ENCODE results near the gene GANC.
"Not testable (repeated sequence)": the region's sequence is repeated elsewhere in the genome, so short reads cannot be mapped to it uniquely, and the experiment has no call there.

GANC gene

DNA sequence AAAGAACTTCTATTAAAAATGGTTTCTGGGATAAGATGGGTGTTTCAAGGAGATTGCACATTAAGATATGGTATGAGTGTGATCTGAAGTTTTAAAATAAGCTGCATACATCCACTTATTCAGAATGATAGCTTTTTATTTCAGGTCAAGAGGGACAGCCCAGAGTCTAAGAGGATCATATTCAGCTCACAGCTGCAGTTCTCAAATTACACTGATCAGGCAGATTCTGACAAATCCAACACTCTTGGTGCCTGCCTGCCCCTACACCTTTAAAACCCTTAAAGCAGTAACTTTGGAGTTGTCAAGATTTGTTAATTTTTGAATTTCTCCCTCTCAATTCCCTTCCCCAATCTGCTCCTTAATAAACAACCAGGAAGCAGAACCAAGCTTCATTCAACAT is 9.3 kb downstream of the GANC start:
- DNase-seq, result no peak
- in situ Hi-C loops (cut with MboI; ENCODE audit: low pct_unique_long_range_greater_than_20kb, low sequenced_read_pairs), result no loop called here

DNA sequence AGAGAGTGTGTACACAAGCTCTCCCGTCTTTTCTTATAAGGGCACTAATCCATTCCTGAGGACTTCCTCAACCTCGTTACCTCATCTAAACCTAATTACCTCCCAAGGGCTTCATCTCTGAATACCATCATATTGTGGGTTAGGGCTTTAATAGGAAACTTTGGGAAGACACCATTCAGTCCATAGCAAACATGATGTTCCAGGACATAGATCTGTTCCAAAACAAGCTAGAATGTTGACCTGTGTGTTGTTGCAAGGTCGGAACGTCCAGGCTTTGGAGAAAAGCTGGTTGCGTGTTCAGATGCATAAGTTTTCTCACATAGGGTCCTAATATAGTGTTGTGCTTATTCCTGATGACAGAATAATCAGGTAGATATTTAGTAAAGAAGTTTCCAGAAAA is 9.9 kb downstream of the GANC start:
- no peak for DNase-seq
- in situ Hi-C loops (cut with MboI; ENCODE audit: low pct_unique_long_range_greater_than_20kb, low sequenced_read_pairs), result no loop called here

DNA sequence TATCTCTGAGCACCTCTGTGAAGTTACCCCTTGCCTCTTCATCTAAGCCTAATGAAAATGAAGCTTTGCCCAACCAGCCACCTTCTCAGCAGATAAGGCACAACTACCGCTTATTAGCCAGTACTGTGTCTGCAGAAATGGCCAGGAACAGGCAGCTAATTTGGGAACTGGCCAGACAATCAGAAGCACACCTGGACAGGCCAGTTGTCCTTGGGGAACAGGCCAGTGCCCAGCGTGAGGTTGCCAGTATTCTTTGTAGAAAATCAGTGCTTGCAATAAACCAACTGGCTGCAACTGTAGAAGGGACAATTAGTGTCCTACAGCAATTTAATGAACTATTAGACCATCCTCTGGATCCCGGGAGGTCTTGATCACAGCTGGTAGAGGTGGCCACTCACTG is 10.7 kb downstream of the GANC start:
- in situ Hi-C loops (cut with MboI; ENCODE audit: low pct_unique_long_range_greater_than_20kb, low sequenced_read_pairs), result no loop called here

DNA sequence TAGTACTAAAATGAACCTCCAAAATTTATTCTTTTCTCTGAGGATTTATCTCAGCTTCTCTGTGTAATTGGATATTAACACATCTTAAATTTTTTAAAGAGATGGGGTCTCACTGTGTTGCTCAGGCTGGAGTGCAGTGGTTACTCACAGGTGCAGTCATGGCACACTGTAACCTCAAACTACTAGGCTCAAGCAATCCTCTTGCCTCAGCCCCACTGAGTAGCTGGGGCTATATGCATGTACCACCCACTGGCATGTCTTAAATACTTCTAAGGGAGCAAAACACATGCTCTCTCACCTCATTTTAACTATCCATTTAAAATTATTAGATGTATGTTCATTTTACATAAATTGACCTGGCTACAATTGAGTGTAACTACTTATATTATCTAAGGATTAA is 11.6 kb downstream of the GANC start:
- no peak for DNase-seq
- in situ Hi-C loops (cut with MboI; ENCODE audit: low pct_unique_long_range_greater_than_20kb, low sequenced_read_pairs), result no loop called here

More for the DNA sequence above, 10.7 kb downstream of the GANC start:
- no peak for DNase-seq

DNA sequence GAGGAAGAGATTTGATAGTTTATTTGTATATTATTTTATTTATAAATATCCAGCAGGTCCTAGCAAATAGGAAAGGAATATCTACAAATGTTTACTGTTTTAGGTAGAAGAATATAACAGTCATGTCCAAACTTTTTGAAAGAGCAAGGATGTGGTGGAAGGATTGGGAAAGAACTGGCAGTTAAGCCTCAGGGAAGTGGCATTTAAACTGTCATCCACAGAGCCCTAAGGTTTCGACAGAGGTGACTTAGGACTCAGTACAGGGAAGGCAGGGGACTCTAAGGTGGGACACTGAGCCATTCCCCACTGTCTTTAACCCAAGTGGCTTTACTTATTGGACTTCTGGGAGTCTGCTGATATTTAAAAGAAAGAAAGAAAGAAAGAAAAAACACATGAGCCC is 12.0 kb downstream of the GANC start:
- in situ Hi-C loops (cut with MboI; ENCODE audit: low pct_unique_long_range_greater_than_20kb, low sequenced_read_pairs), result no loop called here
- no peak for DNase-seq

DNA sequence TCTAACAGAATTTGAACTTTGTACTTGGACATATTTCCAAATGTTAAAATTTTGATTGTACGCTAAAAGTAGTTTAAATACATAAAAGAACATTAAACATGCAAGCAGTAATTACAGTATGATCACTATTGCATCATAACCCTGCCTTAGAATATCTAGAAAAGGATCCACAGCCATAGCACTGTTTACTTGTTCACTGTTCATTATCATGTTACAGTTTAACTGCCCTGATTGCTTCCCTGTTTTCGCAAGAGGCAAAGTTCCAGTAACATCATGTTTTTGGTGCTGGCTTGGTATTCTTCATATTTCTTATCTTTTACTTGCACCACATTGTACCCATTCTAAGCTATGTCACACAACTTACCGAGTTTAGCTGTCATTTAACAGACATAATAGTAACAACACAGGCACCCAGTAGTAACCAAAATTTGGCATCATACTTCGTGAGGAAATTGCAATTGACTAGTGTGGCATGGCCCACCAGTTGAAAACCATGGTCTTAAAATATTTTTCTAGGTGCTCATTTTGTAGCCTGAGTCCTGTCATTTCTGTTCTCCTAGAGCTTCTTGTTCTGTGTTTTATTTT is 13.5 kb downstream of the GANC start:
- in situ Hi-C loops (cut with MboI; ENCODE audit: low pct_unique_long_range_greater_than_20kb, low sequenced_read_pairs), result no loop called here

DNA sequence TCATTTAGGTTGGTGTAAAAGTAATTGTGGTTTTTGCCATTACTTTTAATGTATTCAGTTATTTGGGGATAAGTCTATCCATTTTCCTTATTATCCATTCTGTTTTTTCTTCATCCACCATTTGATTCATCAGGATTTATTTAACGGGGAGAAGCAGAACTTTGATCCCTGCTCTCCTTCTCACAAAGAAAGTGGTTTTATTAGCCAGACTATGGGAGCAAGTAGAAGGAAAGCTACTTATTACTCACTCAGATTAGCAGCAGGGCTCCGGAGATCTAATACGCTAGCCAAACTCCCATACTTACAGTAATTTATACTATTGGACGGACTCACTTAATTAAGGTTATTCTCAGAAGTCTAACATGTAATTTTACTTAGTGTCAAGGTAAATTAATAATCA is 14.9 kb downstream of the GANC start:
- in situ Hi-C loops (cut with MboI; ENCODE audit: low pct_unique_long_range_greater_than_20kb, low sequenced_read_pairs), result no loop called here
- no peak for DNase-seq

More for the DNA sequence above, 13.5 kb downstream of the GANC start:
- no peak for DNase-seq

DNA sequence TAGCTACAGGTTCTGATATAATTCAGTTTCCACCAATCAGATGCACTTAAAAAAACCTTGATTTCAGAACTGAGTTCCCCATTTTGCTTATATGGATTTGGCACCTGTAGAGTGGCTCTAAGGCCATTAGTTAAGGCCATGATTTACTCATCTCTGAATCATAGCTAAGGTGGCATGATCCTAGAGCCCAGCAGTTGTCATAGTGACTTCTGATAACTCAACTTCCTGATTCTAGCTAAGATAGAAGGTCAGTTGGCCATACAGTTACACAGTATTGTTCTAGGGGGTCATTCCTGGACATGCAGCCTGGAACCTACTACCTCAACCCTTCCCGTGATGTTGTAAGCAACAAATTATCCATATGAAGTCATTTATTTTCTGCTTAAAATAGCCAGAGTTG is 16.2 kb downstream of the GANC start:
- in situ Hi-C loops (cut with MboI; ENCODE audit: low pct_unique_long_range_greater_than_20kb, low sequenced_read_pairs), result no loop called here

DNA sequence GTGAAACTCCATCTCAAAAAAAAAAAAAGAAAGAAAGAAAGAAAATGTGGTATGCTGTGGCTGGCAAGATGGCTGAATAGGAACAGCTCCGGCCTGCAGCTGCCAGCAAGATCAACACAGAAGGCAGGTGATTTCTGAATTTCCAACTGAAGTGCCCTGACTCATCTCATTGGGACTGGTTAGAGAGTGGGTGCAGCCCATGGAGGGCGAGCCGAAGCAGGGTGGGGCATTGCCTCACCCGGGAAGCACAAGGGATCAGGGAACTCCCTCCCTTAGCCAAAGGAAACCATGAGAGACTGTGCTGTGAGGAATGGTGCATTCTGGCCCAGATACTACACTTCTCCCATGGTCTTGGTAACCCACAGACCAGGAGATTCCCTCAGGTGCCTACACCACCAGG is 28.0 kb downstream of the GANC start:
- in situ Hi-C loops (cut with MboI; ENCODE audit: low pct_unique_long_range_greater_than_20kb, low sequenced_read_pairs), result not testable (repeated sequence)

More for the DNA sequence above, 16.2 kb downstream of the GANC start:
- no peak for DNase-seq

DNA sequence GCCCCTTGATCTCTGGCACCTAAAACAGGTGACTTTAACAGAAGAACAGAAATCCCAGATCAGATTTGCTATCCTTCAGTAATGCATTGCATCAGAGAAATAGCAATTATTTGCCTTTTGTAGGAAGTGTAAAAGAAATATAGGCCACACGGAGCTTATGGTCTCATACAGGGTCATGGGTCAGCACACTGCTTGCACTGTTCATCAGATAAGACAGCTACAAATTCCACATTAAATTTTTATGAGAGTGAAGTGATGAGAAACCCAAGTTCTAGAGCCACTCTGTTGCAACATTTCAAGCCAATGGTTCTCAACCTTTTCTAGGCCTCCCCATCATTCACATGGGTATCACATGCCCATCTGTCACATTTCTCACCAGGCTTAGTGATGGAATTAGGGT is 33.7 kb downstream of the GANC start:
- no peak for DNase-seq
- in situ Hi-C loops (cut with MboI; ENCODE audit: low pct_unique_long_range_greater_than_20kb, low sequenced_read_pairs), result no loop called here

More for the DNA sequence above, 28.0 kb downstream of the GANC start:
- not testable (repeated sequence) for DNase-seq

DNA sequence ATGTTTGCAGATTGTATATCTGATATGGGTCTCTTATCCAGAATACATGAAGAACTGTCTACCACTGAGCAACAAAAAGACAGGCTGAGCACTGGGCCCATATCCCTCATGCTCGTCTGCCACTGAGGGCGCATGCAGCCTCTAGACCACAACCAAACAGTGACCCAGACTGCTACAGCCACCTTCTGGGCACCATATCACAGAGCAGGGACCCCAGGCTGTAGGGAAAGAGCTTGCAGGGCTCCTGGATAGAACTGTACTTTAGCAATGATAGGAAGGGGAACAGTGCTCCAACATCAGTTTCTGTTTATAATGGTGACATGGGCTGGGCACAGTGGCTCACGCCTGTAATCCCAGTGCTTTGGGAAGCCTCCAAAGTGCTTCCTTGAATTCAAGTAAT is 40.5 kb downstream of the GANC start:
- in situ Hi-C loops (cut with MboI; ENCODE audit: low pct_unique_long_range_greater_than_20kb, low sequenced_read_pairs), result no loop called here
- no peak for DNase-seq

DNA sequence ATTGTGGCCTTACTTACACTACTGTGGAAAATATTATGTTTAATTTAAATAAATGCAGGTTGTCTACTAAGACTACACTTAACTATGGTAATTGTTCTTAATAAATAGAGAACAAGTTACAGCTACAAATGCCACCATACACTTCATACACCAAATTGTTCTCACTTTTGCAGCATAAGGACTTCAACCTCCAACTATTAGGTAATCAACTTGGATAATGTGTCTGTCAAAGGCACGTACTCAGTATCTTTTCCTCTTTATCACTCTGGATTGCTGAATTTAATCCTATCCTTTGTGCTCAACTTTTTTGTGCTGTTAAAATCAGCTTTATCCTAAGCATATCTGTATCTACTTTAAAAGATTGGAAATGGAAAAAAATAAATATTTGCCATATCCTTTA is 41.8 kb downstream of the GANC start:
- no peak for DNase-seq
- in situ Hi-C loops (cut with MboI; ENCODE audit: low pct_unique_long_range_greater_than_20kb, low sequenced_read_pairs), result no loop called here

DNA sequence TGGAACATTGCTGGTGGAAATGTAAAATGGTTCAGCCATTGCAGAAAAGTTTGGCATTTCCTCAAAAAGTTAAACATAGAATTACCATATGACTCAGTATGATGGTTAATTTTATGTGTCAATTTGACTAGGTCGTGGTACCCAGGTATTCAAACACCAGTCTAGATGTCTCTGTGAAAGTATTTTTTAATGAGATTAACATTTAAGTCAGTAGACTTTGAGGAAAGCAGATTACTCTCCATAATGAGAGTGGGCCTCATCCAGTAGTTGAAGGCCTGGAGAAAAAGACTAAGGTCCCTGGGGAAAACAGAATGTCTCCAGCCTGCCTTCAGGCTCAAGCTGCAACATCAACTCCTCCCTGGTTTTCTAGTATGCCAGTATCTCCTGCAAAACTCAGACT is 42.5 kb downstream of the GANC start:
- in situ Hi-C loops (cut with MboI; ENCODE audit: low pct_unique_long_range_greater_than_20kb, low sequenced_read_pairs), result no loop called here
- DNase-seq, result no peak

DNA sequence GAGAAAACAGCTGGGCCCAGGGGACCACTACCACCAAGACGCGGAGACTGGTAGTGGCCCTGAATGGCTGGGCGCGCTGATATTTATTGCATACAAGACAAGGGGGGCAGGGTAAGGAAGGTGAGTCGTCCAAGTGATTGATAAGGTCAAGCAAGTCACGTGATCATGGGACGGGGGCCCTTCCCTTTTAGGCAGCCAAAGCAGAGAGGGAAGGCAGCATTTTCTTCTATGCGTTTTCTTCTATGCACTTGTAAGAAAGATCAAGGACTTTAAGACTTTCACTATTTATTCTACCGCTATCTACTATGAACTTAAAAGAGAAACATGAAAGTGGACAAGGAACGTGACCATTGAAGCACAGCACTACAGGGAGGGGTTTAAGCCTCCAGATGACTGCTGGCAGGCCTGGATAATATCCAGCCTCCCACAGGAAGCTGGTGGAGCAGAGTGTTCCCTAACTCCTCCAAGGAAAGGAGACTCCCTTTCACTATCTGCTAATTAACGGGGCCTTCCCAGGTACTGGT is 43.3 kb downstream of the GANC start:
- DNase-seq; in situ Hi-C loops (cut with MboI; ENCODE audit: low pct_unique_long_range_greater_than_20kb, low sequenced_read_pairs): not testable (repeated sequence)

DNA sequence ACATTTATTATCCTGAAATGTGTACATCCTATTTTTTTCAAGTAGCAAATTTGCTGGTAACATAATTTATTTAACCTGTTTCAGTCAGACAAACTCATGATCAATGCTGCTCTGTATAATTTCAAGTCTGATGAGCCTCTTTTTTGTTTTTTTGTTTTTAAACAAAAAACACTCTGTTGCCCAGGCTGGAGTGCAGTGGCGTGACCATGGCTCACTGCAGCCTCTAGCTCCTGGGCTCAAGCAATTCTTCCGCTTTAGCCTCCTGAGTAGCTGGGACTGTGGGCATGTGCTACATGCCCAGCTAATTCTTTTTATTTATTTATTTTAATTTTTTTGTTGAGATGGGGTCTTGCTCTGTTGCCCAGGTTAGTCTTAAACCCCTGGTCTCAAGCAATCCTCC is 46.2 kb downstream of the GANC start:
- no peak for DNase-seq
- in situ Hi-C loops (cut with MboI; ENCODE audit: low pct_unique_long_range_greater_than_20kb, low sequenced_read_pairs), result no loop called here

DNA sequence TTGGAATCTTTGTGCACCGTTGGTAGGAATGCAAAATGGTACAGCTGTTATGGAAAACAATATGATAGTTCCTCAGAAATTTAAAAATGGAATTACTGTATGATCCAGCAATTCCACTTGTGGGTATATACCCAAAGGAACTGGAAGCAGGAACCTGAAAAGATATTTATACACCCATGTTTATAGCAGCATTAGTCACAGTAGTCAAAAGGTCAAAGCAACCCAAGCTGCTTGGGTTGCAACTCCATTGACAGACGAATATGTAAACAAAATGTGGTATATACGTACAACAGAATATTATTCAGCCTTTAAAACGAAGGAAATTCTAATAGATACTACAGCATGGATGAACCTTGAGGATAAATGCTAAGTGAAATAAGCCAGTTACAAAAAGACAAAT is 51.3 kb downstream of the GANC start:
- in situ Hi-C loops (cut with MboI; ENCODE audit: low pct_unique_long_range_greater_than_20kb, low sequenced_read_pairs), result no loop called here
- no peak for DNase-seq

DNA sequence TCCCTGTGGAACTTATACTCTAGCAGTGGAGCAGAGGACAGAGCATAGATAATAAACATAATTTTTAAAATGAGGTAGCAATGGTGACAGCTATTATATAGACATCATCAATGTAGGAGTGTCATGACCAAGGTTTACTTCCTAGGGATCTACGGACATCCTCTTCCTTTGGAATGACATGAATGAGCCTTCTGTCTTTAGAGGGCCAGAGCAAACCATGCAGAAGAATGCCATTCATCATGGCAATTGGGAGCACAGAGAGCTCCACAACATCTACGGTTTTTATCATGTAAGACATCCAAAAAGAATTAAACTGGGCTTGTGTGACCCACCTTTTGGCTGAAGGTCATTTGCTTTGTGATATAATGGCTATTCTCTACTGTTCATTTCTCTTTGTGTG is 56.2 kb downstream of the GANC start:
- no peak for DNase-seq
- in situ Hi-C loops (cut with MboI; ENCODE audit: low pct_unique_long_range_greater_than_20kb, low sequenced_read_pairs), result no loop called here

DNA sequence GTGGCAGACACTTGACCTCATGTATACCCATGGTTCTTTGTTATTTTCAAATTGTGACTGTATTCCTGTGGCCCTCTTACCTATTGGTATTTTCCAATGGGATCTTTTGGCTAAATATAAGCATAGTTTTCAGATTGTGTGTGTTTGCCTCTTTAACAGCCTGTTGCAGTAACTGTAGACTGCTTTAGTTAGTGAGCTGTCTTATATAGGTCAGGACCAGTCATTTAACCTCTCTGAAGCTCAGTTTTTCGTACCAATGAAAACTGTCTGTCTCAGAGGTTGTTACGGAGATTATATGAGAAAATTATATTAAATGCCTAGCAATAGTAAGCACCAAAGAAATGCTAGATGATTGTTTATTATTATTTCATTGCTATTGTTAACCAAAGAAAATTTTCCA is 57.0 kb downstream of the GANC start:
- in situ Hi-C loops (cut with MboI; ENCODE audit: low pct_unique_long_range_greater_than_20kb, low sequenced_read_pairs), result no loop called here

DNA sequence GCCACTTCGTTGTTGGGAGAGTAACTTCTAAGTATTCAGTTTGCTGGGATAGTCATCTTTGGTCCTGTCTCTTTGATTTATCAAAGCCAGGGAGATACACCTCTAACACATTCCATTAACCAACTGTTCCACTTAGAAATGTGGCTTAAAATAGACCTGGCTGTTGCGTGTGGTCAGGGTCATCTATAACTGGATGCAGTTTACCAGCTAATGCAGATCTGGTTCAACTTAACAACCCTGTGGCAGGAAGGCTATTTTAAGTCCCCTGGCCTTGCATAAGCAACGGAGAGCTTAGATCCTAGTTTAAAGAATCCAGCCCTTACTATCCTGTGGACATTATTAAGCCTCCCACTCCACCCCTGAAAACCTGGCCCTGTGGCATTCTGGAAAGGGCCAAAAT is 58.2 kb downstream of the GANC start:
- DNase-seq, result no peak
- in situ Hi-C loops (cut with MboI; ENCODE audit: low pct_unique_long_range_greater_than_20kb, low sequenced_read_pairs), result no loop called here

More for the DNA sequence above, 57.0 kb downstream of the GANC start:
- DNase-seq, result no peak

DNA sequence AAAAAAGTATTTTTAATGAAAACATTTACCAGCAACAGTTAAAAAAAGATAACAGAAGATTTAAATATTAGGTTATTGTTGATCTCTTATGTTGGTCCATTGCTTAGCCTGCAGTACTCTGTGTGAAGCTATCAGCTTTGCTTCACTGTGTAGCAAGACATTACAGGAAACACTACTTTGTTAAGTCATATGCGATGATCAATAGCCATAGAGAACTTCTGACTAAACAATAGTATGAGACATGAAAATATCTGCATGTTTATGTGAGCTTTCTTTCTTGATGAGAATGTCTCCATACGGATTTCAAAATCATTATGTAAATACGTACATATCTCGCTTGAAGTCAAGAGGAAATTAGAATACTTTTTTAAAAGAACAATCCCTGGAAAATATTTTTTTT is 59.3 kb downstream of the GANC start:
- in situ Hi-C loops (cut with MboI; ENCODE audit: low pct_unique_long_range_greater_than_20kb, low sequenced_read_pairs), result no loop called here
- no peak for DNase-seq

DNA sequence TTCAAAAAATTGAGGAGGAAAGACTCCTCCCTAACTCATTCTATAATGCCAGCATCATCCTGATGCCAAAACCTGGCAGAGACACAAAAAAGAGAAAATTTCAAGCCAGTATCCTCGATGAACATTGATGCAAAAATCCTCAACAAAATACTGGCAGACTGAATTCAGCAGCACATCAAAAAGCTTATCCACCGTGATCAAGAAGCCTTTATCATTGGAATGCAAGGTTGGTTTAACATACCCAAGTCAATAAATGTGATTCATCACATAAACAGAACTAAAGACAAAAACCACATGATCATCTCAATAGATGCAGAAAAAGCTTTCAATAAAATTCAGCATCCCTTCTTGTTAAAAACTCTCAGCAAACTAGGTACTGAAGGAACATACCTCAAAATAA is 62.1 kb downstream of the GANC start:
- DNase-seq, result no peak

More for the DNA sequence above, 62.1 kb downstream of the GANC start:
- in situ Hi-C loops (cut with MboI; ENCODE audit: low pct_unique_long_range_greater_than_20kb, low sequenced_read_pairs), result no loop called here

Data from KBM-7 (cell line).